Tibial artery (tissue), 4 donors: ENCODE results near the gene TANK.

Experiments
- DNase-seq, 2 donors: peaks; one replicate each; pipeline ENCODE4 v3.0.0-alpha.2; 2019
- H3K27ac ChIP-seq, 2 donors: fragments of 200-600 bp; sonication (generic) in 1 of 2; 1 replicate in 1 of 2; 2 replicates in 1 of 2; pipeline ENCODE4 v1.5.1; 2018 to 2019; ENCODE audit warnings: mild to moderate bottlenecking in 1 of 2
- H3K27me3 ChIP-seq, 2 donors: fragments of 200-600 bp; sonication (generic) in 1 of 2; one replicate each; pipeline versions ENCODE4 v1.5.1 to v1.6.0; 2016 to 2019
- H3K36me3 ChIP-seq, 3 donors: fragments of 200-600 bp; sonication (generic) in 2 of 3; one replicate each; pipeline ENCODE4 v1.5.1; 2016 to 2019; ENCODE audit warnings: mild to moderate bottlenecking in 2 of 3
- H3K4me1 ChIP-seq, 4 donors: fragments of 200-600 bp; sonication (generic) in 2 of 4; 1 replicate in 3 of 4; 2 replicates in 1 of 4; pipeline ENCODE4 v1.5.1; 2016 to 2019
- H3K4me3 ChIP-seq, 2 donors: fragments of 200-600 bp; sonication (generic) in 1 of 2; 1 replicate in 1 of 2; 2 replicates in 1 of 2; pipeline ENCODE4 v1.5.1; 2018 to 2019; ENCODE audit warnings: mild to moderate bottlenecking in 2 of 2
- H3K9me3 ChIP-seq, 3 donors: fragments of 200-600 bp; sonication (generic) in 1 of 3; one replicate each; pipeline ENCODE4 v1.5.1; 2016 to 2019
- CTCF ChIP-seq, 2 experiments: fragments of 200-600 bp in 1 of 2; fragments of 450-650 bp in 1 of 2; IDR thresholded peaks; one replicate each; pipeline ENCODE4 v1.5.1; 2017 to 2019; ENCODE audit warnings: antibody characterized with exemption in 2 of 2, mild to moderate bottlenecking in 1 of 2, moderate library complexity in 1 of 2
- intact Hi-C: fragments of 100-400 bp; cut with DNase I; formaldehyde crosslinking; loops from one replicate; pipeline ENCODE4 v1.15.0; 2023; ENCODE audit warnings: low total_unique reads

The TANK gene

DNA sequence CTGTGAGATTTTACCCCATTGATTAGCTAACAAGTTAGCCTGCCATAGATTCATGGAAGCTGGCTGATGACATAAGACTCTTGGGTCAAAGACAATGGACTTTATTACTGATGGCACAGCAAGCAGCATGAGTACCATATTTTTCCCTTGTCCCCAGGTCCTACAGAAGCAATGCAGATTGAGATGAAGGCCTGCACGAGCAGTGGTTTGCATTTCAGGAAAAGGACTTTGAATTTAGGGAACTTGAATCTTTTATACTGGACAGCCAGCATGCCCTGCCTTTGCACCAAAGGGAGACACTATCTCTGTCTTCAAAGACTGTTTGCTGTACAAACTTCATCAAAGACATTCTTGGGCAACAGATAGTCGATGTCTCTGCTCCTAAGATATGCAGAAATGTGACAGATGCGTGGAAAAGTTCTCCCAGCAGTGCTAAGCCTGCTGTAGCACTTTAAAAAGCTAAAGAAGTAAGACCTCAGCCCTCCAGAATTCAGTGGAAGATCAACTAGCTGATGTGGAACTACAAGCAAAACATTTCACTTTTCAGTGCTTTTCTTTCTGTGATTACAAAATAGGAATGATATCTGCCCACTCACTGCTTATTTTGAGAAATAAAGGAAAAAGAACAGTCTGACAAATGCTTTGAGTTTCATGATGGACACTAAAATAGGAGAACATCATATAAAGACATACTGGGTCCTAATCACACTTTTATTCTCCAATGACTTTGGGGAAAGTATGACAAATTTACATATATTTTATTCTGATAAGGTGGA, 44.4 kb upstream of the TANK start:
- Histone ChIP-seq H3K4me3 (no peak overlapping the region), H3K9me3 (no peaks in the 10 kb centered on the region), H3K4me1 (no peaks in the 10 kb centered on the region), H3K27me3 (no peaks in the 10 kb centered on the region), H3K36me3 (no peaks in the 10 kb centered on the region), H3K27ac (no peak overlapping the region)
- TF ChIP-seq CTCF (IDR thresholded peaks at IDR 0.05), result no peak
- intact Hi-C loops, result no loop called here
- DNase-seq, result no peak

GRCh38 chr2:161116509-161116908, 43.7 kb upstream of the TANK start:
- intact Hi-C loops, result no loop called here

GRCh38 chr2:161117506-161117905, 42.7 kb upstream of the TANK start:
- TF ChIP-seq CTCF (IDR thresholded peaks at IDR 0.05), result no peak
- Histone ChIP-seq H3K9me3 (no peaks in the 10 kb centered on the region), H3K27me3 (no peaks in the 10 kb centered on the region), H3K4me3 (no peak overlapping the region), H3K4me1 (peaks cover 0 to under 1% (median 0%) of the 10 kb centered on the region in 4 donors), H3K36me3 (no peaks in the 10 kb centered on the region), H3K27ac (no peak overlapping the region)
- intact Hi-C loops, result no loop called here
- DNase-seq, result no peak

More at GRCh38 chr2:161116509-161116908, 43.7 kb upstream of the TANK start:
- DNase-seq, result no peak
- TF ChIP-seq CTCF (IDR thresholded peaks at IDR 0.05), result no peak
- H3K36me3 ChIP-seq, result no peaks in the 10 kb centered on the region
- H3K4me3 ChIP-seq, result no peak overlapping the region
- no peaks in the 10 kb centered on the region for H3K4me1 ChIP-seq
- H3K9me3 ChIP-seq, result no peaks in the 10 kb centered on the region
- H3K27me3 ChIP-seq, result no peaks in the 10 kb centered on the region
- H3K27ac ChIP-seq, result no peak overlapping the region

DNA sequence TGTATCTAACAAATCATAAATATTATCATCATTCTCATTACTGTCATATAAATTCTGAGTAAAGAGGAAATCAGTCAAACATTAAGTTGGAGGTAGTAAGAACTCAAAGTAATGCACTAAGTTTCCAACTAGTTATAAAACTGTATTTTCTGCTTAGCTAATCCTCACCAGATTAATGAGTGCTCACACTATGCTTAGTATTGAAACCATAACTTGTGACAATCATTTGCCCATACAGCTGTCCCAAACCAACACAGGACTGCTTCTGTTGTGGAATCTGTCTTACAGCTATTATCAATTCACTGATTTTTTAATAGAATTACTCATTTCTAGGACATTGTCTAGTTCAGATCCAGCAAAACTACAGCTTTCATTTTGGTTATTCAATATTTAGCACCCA, 41.5 kb upstream of the TANK start:
- H3K27ac ChIP-seq, result no peak overlapping the region
- H3K4me1 ChIP-seq, result peaks cover 0 to 10% (median 6%) of the 10 kb centered on the region in 4 donors
- no peak overlapping the region for H3K4me3 ChIP-seq
- TF ChIP-seq CTCF (IDR thresholded peaks at IDR 0.05), result no peak
- intact Hi-C loops, result no loop called here
- H3K27me3 ChIP-seq, result no peaks in the 10 kb centered on the region
- no peak for DNase-seq
- H3K36me3 ChIP-seq, result no peaks in the 10 kb centered on the region
- H3K9me3 ChIP-seq, result no peaks in the 10 kb centered on the region

DNA sequence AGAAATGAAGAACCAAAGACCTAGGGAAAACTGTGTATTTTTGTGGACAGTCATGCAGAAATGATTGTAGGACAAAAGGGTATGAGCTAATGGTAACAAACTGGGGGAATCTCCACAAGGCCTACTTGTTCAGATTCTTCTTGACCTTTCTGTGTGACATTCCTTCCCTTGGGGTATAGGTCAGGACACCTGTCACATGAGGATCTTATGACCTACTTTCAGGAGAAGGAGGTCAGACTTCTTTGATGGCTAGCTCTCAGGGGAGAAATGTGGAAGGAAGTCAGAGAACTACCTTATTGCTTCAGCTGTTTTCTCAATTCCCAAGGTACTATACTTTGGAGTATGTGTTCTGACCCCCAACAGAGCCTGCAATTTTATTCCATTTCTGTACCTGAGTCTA, 40.7 kb upstream of the TANK start:
- Histone ChIP-seq H3K27me3 (no peaks in the 10 kb centered on the region), H3K4me3 (no peak overlapping the region), H3K27ac (no peak overlapping the region)

More for the DNA sequence above, 40.7 kb upstream of the TANK start:
- DNase-seq, result no peak
- H3K4me1 ChIP-seq, result peaks cover 0 to 17% (median 13%) of the 10 kb centered on the region in 4 donors
- H3K36me3 ChIP-seq, result no peaks in the 10 kb centered on the region
- intact Hi-C loops, result no loop called here
- no peaks in the 10 kb centered on the region for H3K9me3 ChIP-seq
- no peak for TF ChIP-seq CTCF (IDR thresholded peaks at IDR 0.05)
